Inflammatory macrophage treated with lipopolysaccharide for 1 hour (primary cell): ENCODE data around the gene ROBO2.

Experiments used
- DNase-seq, 2 donors: peaks; one replicate each; pipeline ENCODE4 v3.0.0-alpha.2; 2020 to 2022

The ROBO2 gene

DNA sequence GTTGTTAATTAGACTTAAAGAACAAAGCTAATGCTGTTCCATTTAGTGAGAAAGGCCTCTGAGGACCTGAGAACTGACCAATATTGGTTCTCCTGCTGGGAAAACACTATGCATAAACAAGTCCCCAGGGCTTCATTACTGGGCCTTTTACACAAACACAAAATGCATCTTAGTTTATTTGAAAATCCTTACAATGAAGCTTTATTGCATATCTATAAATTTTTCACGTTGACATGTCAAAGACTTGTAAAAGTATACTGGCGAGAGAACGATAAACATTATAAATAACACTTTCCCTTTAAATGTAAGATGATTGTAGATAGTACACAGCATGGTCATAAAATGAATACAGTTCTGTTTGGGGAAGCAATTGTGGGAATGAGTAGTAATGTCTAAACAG is 151.7 kb downstream of the ROBO2 start:
- no peak for DNase-seq

DNA sequence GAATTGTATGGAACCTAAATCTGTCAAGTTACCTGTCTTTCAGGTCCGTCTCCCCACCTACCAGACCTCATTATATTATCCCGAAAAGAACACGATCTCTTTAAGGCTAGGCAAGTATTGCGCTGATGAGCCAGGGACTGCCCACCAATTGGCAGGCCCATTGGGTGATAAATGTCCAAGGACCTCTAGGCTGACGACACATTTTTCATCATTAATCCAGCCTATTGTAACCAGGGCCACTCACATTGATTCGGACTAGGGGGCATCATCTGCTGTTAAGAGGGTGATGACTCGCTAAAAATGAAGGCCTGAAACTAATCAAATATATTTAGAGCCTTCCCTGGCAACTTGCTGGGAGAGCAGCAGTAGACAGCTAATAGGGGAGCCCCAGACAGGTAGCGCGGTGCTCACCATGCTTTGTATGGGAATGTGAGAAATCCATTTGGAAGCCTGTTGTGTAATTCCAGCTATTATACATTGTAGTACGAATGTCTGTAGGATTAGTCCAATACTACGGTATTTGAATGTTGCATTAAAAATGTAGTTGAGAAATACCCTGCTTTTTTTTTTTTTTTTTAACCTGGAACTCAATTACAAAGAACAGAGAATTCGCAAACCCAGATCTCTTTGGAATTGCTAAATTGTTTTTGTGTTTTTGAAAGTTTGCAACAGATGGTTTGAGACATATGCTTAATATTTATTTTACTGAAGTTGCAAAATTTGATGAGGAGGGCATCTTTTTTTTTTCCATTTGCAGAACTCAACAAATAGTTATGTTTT is 156.1 kb downstream of the ROBO2 start:
- no peak for DNase-seq

DNA sequence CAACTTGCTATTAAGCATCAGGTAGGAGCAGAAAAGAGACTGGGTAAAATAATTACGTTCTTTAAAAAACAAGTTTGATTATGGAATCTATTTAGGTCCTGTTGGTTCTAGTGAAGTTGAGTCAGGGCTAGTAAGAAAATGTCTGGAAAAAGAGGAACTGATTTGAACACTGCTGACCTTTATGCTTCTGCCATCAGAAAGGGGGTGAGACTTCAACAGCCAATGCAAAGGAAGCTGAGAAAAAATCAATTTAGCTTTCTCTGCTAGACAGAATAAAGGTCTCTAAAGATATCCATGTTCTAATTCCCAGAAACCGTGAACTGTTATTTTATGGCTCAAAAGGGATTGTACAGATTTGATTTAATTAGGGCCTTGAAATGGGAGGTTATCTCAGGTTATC is 157.5 kb downstream of the ROBO2 start:
- DNase-seq: no peak

GRCh38 chr3:77203851-77204250 is 164.0 kb downstream of the ROBO2 start:
- no peak for DNase-seq

DNA sequence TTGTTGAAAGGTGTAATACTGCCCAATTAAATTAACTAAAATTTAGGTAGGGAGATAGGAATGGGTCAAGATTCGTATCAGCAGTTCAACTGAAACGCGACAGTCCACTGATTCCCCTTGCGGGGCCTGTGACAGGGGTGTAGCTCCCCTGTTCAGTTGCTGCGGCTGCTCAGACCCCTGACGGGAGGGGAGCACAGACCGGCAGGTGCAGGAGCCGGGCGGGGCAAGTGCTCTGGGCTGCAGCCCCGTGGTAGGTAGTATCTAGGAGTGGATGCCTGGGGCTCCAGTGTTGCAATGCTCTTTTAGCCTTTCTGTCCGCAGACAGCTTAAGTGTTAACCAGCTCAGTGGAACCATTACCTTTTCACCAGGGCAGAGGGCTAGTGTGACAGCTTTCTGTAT is 164.9 kb downstream of the ROBO2 start:
- no peak for DNase-seq

DNA sequence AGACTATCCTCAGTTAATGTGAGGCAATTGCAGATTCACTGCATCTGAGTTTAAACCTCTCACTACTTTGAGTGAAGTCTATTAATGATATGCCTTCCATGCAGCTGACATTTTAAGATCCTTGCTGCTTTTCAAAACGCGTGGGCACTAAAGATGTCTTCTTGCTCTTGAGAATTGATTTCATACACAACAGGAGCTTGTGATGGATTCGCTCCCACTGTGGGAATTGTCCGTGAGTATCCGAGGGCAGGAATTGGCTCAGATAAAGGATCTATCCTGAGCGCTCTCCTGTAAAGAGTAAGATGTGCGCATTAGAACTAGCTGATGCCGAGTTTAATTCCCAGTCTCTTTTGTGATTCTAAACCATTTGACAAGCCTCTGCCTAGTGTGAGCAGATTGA is 167.9 kb downstream of the ROBO2 start:
- DNase-seq: no peak

DNA sequence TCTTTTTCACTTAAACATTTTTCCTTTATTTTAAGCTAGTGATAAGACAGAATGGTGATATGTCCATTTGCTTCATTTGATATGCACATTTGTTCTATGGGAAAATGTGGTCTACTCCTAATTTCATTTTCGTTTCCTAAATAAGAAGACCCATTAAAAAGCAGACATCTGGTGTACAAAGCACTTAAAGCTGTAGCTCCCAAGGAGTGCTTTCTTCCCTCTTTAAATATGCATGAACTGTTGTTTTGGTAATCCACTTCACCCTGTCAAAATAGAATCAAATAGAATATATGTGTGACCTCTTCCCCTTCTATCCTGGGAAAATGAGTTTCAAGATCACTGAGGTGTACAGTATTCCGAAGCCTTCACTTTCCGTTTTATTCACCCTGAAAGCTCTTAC is 182.8 kb downstream of the ROBO2 start:
- DNase-seq: no peak

DNA sequence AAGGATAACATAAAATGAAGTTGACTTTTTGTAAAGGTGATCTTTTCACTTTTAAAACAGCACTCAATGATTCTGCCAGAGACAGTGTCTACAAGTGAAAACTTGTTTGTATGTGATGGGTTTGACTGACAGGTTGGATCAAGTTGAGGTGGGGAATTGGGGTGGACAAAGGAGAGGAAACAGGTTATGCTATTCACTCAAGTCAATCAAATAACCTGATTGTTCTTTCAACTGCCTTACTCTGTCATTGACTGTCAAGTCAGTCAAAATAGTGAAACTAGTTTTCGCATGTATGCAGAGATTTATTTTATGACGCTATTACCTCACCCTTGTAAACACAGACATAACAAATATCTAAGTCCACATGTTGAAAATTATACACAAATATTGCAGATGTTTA is 187.7 kb downstream of the ROBO2 start:
- DNase-seq: no peak

GRCh38 chr3:77232557-77232956 is 192.7 kb downstream of the ROBO2 start:
- DNase-seq: no peak

DNA sequence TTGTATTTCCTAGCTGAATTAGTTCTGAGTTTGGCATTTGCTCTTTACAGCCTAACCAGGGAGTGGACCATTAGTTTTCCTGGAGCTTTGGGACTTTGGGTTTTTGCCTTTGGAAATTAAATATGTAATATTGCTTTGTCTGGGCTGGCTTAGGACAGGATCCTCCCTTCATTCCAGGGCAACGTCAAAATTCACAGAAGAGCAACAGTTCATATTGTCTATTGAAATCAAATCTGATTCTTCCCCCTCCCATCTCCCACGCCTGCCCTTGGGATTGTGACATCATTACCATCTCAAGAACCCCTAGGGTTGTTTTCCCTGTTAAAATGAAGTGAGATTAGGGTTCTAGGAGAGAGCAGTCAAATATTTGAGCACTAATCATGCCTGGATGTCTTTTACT is 194.1 kb downstream of the ROBO2 start:
- no peak for DNase-seq

- no peak for DNase-seq
These were observed 196.2 kb downstream of the ROBO2 start for GRCh38 chr3:77236118-77236517.

DNA sequence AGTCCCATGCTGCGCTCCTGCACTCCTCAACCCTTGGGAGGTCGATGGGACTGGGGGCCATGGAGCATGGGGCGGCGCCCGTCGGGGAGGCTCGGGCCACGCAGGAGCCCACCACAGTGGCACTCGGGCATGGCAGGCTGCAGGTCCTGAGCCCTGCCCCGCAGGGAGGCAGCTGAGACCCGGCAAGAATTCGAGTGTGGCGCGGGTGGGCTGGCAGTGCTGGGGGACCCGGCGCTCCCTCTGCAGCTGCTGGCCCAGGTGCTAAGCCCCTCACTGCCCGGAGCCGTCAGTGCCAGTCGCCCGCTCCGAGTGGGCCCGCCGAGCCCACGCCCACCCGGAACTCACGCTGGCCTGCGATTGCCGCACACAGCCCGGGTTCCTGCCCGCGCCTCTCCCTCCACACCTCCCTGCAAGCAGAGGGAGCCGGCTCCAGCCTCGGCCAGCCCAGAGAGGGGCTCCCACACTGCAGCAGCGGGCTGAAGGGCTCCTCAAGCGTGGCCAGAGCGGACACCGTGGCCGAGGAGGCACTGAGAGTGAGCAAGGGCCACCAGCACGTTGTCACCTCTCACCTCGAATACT is 200.3 kb downstream of the ROBO2 start:
- DNase-seq: no peak

DNA sequence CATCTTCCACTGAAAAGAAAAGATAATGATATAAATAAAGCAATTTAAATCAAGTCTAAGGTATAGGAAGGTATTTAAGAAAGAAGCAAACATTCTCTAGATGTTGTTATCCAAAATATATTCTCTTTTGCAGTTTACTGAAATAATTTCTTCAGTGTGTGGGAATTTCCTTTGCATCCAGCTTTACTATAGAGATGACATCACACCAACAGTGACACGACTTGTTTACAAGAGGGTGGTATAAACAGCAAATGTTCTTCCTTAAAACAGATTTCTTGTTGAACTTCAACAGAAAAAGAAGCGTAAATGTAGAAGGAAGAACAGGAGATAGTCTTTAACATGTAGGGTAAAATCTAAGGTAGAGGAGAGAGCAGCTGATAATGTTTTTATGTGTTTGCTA is 202.5 kb downstream of the ROBO2 start:
- no peak for DNase-seq

DNA sequence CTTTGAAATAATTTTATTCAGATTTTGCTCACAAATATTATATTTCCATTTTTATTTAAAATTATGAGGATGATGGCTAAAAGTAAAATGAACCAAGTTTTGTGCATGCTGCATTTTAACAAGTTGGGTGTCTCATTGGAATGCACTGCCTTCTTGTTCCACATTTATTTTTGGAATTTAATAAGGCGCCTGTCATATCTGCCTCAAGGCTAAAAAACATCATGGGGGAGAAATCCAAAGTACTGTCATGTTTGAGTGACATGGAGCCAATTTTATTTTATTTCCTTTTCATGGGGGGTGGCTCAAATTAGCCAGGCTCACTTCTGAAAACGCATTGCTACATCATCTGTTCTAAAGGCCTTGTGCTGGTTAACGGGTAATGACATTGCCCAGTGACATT is 205.1 kb downstream of the ROBO2 start:
- no peak for DNase-seq

DNA sequence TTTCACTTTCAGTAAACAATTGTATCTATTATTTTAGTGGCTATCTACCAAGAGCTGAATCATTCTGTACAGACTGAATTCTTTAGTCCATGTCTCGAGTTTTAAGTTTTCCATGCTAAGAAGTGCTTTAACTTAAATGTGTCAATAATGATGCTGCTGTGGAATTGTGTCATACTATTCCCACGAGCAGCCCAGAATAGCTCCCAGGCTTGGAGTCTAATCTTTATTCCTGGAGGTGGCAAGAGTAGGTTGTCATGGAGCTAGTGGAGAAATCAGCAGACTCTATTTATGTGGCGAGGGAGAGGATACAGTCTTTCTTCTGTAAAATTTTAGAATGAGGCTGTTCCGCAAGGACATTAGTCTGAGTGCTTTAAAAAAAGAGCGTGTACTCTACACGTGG is 207.2 kb downstream of the ROBO2 start:
- no peak for DNase-seq

DNA sequence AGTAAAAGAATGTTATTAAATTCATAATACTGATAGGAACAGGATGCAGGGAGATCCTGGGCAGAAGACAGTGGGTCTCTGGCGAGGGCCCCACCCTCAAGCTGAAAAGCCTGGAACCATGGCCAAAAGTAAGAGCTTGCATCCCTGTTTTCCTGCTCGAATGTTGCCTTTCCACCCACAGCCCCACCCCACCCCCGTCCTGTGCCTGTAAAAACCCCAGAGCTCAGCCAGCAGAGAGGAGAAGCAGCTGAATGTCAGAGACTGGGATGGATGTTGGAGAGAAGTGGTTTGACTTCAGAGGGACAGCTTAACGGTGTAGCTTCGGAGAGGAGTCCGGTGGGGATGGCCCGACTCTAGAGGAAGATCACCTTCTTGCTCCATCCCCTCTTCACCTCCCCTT is 207.9 kb downstream of the ROBO2 start:
- DNase-seq: no peak

- DNase-seq: no peak
These were observed 208.5 kb downstream of the ROBO2 start for GRCh38 chr3:77248420-77248819.

GRCh38 chr3:77251136-77251535 is 211.2 kb downstream of the ROBO2 start:
- no peak for DNase-seq

DNA sequence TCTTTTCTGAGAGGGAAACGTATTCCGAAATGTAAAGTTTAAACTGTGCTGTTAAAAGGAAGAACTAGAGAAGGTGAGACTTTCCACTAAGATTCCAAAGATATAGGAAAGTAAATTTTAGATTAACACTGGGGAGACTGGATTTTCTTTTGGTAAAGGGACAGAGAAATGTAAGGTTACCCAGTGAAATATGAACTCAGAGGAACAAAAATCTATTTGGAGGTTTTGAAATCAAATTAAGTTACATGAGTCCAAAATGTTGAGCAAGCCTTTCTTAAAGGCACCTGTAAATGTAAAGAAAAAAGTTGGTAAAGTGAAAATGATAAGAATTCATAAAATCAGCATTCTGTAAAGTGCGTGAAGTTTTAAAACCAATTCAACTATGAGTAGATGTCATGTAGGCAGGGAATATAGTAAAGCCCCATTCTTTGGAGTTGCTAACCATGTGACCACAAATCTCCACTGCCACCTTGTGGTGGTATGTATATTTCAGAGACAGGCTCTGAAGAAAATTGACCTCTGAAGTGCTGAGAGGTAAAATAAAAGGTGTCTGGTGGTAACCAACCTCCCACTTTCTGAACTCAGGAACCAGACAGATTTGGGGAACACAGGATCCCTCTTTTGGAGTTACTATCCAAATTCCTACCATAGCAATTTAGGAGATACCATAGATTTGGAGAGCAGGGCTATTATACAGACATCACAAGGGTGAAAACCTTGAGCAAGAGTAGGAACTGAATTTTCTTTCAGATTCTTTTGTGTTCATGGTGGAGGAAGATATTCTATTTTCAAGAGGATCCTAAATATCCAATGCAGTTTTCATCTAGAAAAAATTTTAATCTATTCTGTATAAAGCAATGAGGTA is 215.3 kb downstream of the ROBO2 start:
- peak; percentile 11 to 76 for DNase-seq

- DNase-seq: no peak
These were observed 216.9 kb downstream of the ROBO2 start for GRCh38 chr3:77256584-77257503.

DNA sequence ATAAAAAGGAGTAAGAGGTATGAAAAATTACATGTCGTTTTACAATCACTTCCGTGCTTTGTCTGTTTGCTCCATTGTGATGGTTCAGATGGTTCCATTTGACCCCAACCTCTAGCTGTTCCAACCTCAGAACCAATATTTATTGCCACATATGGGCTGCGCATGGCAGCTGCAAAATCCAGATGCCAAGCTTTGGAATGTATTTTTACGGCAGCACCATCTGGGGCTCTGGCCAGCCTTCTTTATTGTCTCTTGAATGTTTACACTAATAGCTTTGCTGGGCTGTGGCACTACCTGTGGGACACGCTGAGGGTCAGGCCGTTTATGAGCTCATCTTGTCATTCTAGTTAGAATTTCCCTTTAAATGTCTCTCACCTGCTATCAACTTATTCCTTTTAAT is 219.8 kb downstream of the ROBO2 start:
- DNase-seq: no peak

GRCh38 chr3:77262361-77262760 is 222.5 kb downstream of the ROBO2 start:
- no peak for DNase-seq

DNA sequence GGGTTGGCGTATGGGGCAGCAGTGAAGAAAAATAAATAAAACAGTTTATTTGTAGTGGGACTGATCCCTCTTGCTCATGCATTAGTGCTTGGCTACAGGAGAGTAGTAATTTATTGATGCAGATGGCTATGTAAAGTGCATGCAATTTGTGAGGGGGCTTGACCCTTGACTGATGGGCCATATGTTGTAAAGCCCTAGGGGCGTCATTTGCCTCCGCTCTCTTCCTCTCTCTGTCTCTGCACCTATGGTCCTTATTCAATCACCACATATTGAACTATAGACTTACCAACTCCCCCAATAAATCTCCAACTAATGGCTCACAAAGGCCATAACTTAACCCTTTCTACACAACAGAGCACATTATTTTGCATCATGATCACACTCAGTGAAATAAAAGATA is 227.7 kb downstream of the ROBO2 start:
- DNase-seq: no peak
